Fibroblast of the aortic adventitia (primary cell): ENCODE measurements around the gene TPD52L2. TPM values are rescaled to one million over a fixed set of nuclear protein-coding genes. Genes with fewer than 3 reads are reported as not detected.

Source experiments
- DNase-seq: peaks from one replicate; pipeline ENCODE4 v3.0.0-alpha.2; 2010; ENCODE audit warnings: low read depth
- H3K4me3 ChIP-seq: 2 replicates; pipeline ENCODE4 v1.5.1; 2011; ENCODE audit warnings: low read depth, mild to moderate bottlenecking, control low read depth, low read length, moderate library complexity
- CTCF ChIP-seq: IDR thresholded peaks from 2 replicates; pipeline ENCODE4 v1.5.1; 2011; ENCODE audit warnings: mild to moderate bottlenecking, low read length, control low read depth, inconsistent platforms; ENCODE audit not compliant: insufficient read depth
- total RNA-seq: library from RNA; depleted of rRNA; stranded (reverse); fragments of >200 nt; gene quantifications from 2 replicates; pipeline ENCODE4 v1.2.3, GENCODE V29; 2012; ENCODE audit warnings: low replicate concordance

TPD52L2 gene
- total RNA-seq, 1 donor: 136 TPM

GRCh38 chr20:63890201-63890576 is 25.1 kb downstream of the TPD52L2 start:
- no peak for TF ChIP-seq CTCF
- no peak overlapping the region for H3K4me3 ChIP-seq
- no peak for DNase-seq

- no peak for DNase-seq
- no peak overlapping the region for H3K4me3 ChIP-seq
- no peak for TF ChIP-seq CTCF
These were observed 25.5 kb downstream of the TPD52L2 start for GRCh38 chr20:63890616-63891015.

GRCh38 chr20:63891061-63892002 is 26.3 kb downstream of the TPD52L2 start:
- DNase-seq: no peak
- H3K4me3 ChIP-seq: no peak overlapping the region
- TF ChIP-seq CTCF: no peak

- no peak overlapping the region for H3K4me3 ChIP-seq
- no peak for DNase-seq
- TF ChIP-seq CTCF: no peak
These were observed 27.3 kb downstream of the TPD52L2 start for GRCh38 chr20:63892402-63892801.

GRCh38 chr20:63893999-63894357 is 28.9 kb downstream of the TPD52L2 start:
- H3K4me3 ChIP-seq: peak overlapping the region; percentile 73
- peak; percentile 16 for DNase-seq
- no peak for TF ChIP-seq CTCF

GRCh38 chr20:63894358-63895201 is 29.5 kb downstream of the TPD52L2 start, which contains the start of gene DNAJC5:
DNAJC5 (plus strand) TSS chr20:63895126; CDS start chr20:63928346, 33,220 bp downstream.
- peak; percentile 91 for DNase-seq
- no peak for TF ChIP-seq CTCF
- H3K4me3 ChIP-seq: peak within 1 kb of the TSS; percentile 73
